Nephron progenitor cell (in vitro differentiated cells): ENCODE results near the gene EPX.
"Not testable (repeated sequence)": the region's sequence is repeated elsewhere in the genome, so short reads cannot be mapped to it uniquely, and the experiment has no call there.

Experiments
- DNase-seq: peaks from one replicate; pipeline ENCODE4 v3.0.0; 2021
- H3K27ac Mint-ChIP-seq: 2 replicates; pipeline ENCODE4 v1.8.0; 2021; ENCODE audit warnings: mild to moderate bottlenecking, moderate library complexity, mixed read lengths
- H3K27me3 Mint-ChIP-seq: 2 replicates; pipeline ENCODE4 v1.8.0; 2021; ENCODE audit warnings: mild to moderate bottlenecking, low read depth, mixed read lengths; ENCODE audit not compliant: poor library complexity
- H3K36me3 Mint-ChIP-seq: 2 replicates; pipeline ENCODE4 v1.8.0; 2021; ENCODE audit warnings: low read depth, mixed read lengths
- H3K4me1 Mint-ChIP-seq: 2 replicates; pipeline ENCODE4 v1.8.0; 2021; ENCODE audit warnings: mixed read lengths
- H3K4me3 Mint-ChIP-seq: 2 replicates; pipeline ENCODE4 v1.8.0; 2021; ENCODE audit warnings: mild to moderate bottlenecking, moderate library complexity, mixed read lengths
- H3K9me3 Mint-ChIP-seq: 2 replicates; pipeline ENCODE4 v1.8.0; 2021; ENCODE audit warnings: mild to moderate bottlenecking, moderate library complexity, mixed read lengths
- TF ChIP-seq, protein P1 (sequence below): fragments of 200-600 bp; sonication (generic); IDR thresholded peaks from 2 replicates; pipeline ENCODE4 v1.5.0; 2021; ENCODE audit warnings: antibody characterized with exemption

EPX gene, protein sequence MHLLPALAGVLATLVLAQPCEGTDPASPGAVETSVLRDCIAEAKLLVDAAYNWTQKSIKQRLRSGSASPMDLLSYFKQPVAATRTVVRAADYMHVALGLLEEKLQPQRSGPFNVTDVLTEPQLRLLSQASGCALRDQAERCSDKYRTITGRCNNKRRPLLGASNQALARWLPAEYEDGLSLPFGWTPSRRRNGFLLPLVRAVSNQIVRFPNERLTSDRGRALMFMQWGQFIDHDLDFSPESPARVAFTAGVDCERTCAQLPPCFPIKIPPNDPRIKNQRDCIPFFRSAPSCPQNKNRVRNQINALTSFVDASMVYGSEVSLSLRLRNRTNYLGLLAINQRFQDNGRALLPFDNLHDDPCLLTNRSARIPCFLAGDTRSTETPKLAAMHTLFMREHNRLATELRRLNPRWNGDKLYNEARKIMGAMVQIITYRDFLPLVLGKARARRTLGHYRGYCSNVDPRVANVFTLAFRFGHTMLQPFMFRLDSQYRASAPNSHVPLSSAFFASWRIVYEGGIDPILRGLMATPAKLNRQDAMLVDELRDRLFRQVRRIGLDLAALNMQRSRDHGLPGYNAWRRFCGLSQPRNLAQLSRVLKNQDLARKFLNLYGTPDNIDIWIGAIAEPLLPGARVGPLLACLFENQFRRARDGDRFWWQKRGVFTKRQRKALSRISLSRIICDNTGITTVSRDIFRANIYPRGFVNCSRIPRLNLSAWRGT

DNA sequence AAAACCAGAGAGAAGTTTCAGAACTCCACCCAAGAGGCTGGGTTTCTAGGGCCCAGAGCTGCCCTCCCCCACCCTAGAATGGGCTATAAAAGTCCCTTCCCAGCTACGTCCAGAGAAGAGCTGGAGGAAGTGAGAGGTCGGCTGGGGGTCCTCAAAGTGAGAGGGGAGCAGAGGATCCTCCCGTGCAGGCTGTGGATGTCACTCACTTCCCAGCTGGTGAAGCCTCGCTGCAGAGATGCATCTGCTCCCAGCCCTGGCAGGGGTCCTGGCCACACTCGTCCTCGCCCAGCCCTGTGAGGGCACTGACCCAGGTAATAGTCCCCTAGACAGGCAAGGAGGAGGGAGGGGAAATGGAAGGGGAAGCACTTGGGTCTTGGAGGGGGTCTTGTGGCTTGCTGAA is at the start of gene EPX:
Gene EPX, plus strand, starts transcription at position 115 of the 400 bp plus-strand sequence. Its CDS starts 121 bp downstream, at position 236.
- Mint-ChIP-seq H3K4me1 (peaks cover 4% of the 10 kb centered on the region), H3K4me3 (no peak within 1 kb of the TSS), H3K27me3 (peaks cover 52% of the 10 kb centered on the region), H3K27ac (no peak within 1 kb of the TSS), H3K36me3 (no peaks in the 10 kb centered on the region), H3K9me3 (no peaks in the 10 kb centered on the region)
- DNase-seq = no peak
- TF ChIP-seq, protein P1, sequence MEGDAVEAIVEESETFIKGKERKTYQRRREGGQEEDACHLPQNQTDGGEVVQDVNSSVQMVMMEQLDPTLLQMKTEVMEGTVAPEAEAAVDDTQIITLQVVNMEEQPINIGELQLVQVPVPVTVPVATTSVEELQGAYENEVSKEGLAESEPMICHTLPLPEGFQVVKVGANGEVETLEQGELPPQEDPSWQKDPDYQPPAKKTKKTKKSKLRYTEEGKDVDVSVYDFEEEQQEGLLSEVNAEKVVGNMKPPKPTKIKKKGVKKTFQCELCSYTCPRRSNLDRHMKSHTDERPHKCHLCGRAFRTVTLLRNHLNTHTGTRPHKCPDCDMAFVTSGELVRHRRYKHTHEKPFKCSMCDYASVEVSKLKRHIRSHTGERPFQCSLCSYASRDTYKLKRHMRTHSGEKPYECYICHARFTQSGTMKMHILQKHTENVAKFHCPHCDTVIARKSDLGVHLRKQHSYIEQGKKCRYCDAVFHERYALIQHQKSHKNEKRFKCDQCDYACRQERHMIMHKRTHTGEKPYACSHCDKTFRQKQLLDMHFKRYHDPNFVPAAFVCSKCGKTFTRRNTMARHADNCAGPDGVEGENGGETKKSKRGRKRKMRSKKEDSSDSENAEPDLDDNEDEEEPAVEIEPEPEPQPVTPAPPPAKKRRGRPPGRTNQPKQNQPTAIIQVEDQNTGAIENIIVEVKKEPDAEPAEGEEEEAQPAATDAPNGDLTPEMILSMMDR = no peak

DNA sequence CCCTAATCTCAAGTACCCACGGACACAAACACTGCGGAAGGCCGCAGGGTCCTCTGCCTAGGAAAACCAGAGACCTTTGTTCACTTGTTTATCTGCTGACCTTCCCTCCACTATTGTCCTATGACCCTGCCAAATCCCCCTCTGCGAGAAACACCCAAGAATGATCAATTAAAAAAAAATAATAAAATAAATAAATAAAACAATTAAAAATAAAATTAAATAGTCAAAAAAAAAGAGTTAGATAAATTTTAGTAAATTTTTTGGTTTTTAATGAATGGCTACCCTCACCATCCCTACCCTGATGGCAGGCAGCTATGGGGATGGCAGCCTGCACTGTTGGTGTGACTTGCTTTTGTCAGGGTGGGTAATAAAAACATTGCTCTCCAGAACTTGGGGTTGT is 49.2 kb upstream of the EPX start:
- not testable (repeated sequence) for DNase-seq, H3K4me3 Mint-ChIP-seq, H3K4me1 Mint-ChIP-seq, H3K27ac Mint-ChIP-seq, H3K36me3 Mint-ChIP-seq
- Mint-ChIP-seq H3K27me3 (peaks cover 57% of the 10 kb centered on the region), H3K9me3 (peaks cover 43% of the 10 kb centered on the region)

DNA sequence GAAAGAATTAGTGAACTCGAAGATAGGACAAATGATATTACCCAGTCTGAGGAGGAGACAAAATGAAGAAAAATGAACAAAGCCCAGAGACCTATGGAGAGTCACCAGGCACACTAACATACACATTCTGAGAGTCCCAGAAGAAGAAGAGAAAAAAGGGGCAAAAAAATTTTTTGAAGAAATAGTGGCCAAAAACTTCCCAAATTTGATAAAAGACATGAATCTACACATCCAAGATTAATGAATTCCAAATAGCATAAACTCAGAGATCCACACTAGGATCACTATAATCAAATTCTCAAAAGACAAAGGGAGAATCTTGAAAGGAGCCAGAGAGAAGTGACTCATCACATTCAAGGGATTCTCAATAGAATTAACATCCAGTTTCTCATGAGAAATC is 47.7 kb upstream of the EPX start:
- no peak for DNase-seq
- H3K9me3 Mint-ChIP-seq = peaks cover 43% of the 10 kb centered on the region
- TF ChIP-seq, protein P1 = no peak
- H3K27ac Mint-ChIP-seq = no peak overlapping the region
- no peaks in the 10 kb centered on the region for H3K36me3 Mint-ChIP-seq
- H3K4me3 Mint-ChIP-seq = no peak overlapping the region
- no peaks in the 10 kb centered on the region for H3K4me1 Mint-ChIP-seq
- peaks cover 57% of the 10 kb centered on the region for H3K27me3 Mint-ChIP-seq

DNA sequence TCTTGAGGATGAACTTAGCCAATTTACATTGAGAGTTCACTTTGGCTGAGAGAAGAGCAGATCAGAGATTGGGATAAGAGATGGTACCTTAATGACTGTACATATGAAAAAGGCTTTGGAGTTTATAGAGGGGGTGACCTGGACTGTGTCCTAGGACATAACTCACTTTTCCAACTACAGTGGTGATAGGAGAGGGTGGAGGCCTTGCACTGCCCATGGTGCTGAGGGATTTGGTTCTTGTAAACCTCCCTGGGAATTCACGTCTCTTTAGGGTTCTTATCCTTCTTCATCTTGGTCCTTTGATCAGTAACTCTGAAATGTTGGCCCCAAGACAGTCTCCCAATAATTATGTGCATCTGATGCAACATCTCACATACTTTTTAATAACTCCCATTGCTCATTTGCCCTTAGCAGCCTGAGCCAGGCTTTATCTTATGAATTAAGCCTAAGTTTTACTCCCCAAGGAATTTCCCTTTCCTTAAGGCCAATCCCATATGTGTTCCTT is 44.5 kb upstream of the EPX start, which contains the start of gene OR4D1:
Gene OR4D1, plus strand, starts transcription at position 455 of the 505 bp plus-strand sequence. CDS start 6,770 bp downstream, outside the sequence.
- Mint-ChIP-seq H3K4me1 (no peaks in the 10 kb centered on the region), H3K27ac (no peak within 1 kb of the TSS), H3K36me3 (no peaks in the 10 kb centered on the region), H3K4me3 (no peak within 1 kb of the TSS), H3K27me3 (peaks cover 70% of the 10 kb centered on the region), H3K9me3 (peaks cover 30% of the 10 kb centered on the region)
- TF ChIP-seq, protein P1 = no peak
- DNase-seq = no peak

DNA sequence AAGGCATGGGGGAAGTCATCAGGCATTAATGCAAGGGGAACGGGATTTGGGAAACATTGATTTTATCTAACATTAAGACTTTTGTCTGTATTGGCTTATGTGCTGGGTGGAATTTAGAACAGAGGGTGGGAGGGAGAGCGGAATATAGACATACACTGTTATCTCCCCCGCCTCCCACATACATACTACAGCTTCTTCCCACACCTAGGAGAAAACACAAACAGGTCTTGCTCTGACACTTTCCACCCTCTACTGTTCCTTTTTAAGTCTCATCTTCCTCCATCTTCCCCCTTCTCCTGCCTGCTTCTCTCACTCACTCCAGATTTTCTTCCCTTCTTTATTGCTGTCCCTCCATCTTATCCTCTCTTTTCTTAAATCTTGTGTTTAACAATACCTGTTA is 43.9 kb upstream of the EPX start:
- H3K27me3 Mint-ChIP-seq = peaks cover 77% of the 10 kb centered on the region

DNA sequence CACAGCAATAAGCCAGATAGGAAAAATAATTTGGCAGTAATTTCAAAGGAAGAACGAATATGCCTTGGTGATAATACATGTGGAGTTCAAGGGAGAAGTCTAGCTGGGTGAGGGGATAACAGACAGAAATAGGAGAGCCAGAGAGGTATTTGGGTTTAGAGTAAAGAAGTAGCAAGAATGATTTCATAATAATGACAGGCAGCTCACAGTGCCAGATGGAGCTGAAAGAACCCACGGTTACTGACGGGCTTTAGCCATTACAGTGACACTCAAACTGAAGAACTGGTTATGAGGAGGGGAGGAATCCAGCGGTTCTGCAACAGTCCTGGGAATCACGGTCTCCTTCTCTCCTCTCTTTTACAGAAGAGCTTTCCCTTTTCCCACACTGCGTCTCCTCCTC is 42.1 kb upstream of the EPX start:
- H3K4me3 Mint-ChIP-seq = no peak overlapping the region
- no peaks in the 10 kb centered on the region for H3K36me3 Mint-ChIP-seq
- TF ChIP-seq, protein P1 = no peak
- DNase-seq = no peak
- H3K4me1 Mint-ChIP-seq = no peaks in the 10 kb centered on the region
- H3K27ac Mint-ChIP-seq = no peak overlapping the region
- peaks cover 13% of the 10 kb centered on the region for H3K9me3 Mint-ChIP-seq
- H3K27me3 Mint-ChIP-seq = peaks cover 93% of the 10 kb centered on the region

More for the DNA sequence above, 43.9 kb upstream of the EPX start:
- peaks cover 28% of the 10 kb centered on the region for H3K9me3 Mint-ChIP-seq
- no peaks in the 10 kb centered on the region for H3K4me1 Mint-ChIP-seq
- no peak overlapping the region for H3K27ac Mint-ChIP-seq
- no peaks in the 10 kb centered on the region for H3K36me3 Mint-ChIP-seq
- H3K4me3 Mint-ChIP-seq = no peak overlapping the region
- DNase-seq = no peak
- TF ChIP-seq, protein P1 = no peak
